SK-N-SH (cell line): ENCODE data around the gene CFAP58. TPM values are rescaled to one million over a fixed set of nuclear protein-coding genes. Genes with fewer than 3 reads are reported as not detected.

Experiments used
- CTCF ChIA-PET: fragments of 300-600, 350-600 bp; formaldehyde crosslinking; extraction: SDS; loops from one replicate; lab custom pipeline; 2021; lab: Yijun Ruan, JAX
- POLR2A ChIA-PET: fragments of 350-600 bp; sonication (Branson Sonifier 250); formaldehyde crosslinking; extraction: SDS; loops from one replicate; lab custom pipeline; 2020; ENCODE audit warnings: antibody characterized with exemption, inconsistent platforms; lab: Yijun Ruan, JAX
- DNase-seq: peaks from one replicate; pipeline ENCODE4 v3.0.0; 2012
- H2AFZ ChIP-seq: fragments of 200-600 bp; sonication (generic); 2 replicates; pipeline ENCODE4 v1.8.1; 2016; ENCODE audit warnings: antibody characterized with exemption, mild to moderate bottlenecking, low read depth
- H3F3A ChIP-seq: fragments of 200-600 bp; sonication (generic); replicated peaks from 2 replicates; pipeline ENCODE3; 2016; ENCODE audit warnings: antibody characterized with exemption, mild to moderate bottlenecking; ENCODE audit not compliant: insufficient read depth
- H3K27ac ChIP-seq, 2 experiments: fragments of 200-500 bp in 1 of 2; fragments of 200-600 bp in 1 of 2; sonication (Bioruptor generic) in 1 of 2; sonication (generic), shearing (Covaris generic) in 1 of 2; 2 replicates each; pipeline versions ENCODE4 v1.5.1 to v1.6.1; 2014 to 2016; ENCODE audit warnings: low read depth in 2 of 2, inconsistent platforms in 1 of 2, low read length in 1 of 2, mild to moderate bottlenecking in 1 of 2, mixed read lengths in 1 of 2
- H3K27me3 ChIP-seq: fragments of 200-600 bp; sonication (generic), shearing (Covaris generic); 2 replicates; pipeline ENCODE4 v1.6.1; 2016; ENCODE audit warnings: mixed run types; ENCODE audit not compliant: insufficient read depth
- H3K36me3 ChIP-seq, 2 experiments: fragments of 200-500 bp in 1 of 2; fragments of 200-600 bp in 1 of 2; sonication (Bioruptor generic) in 1 of 2; sonication (generic) in 1 of 2; replicated peaks in 1 of 2; 2 replicates each; pipeline versions ENCODE3 to v1.5.1; 2014 to 2016; ENCODE audit warnings: low read length in 1 of 2, mild to moderate bottlenecking in 1 of 2; ENCODE audit not compliant: insufficient read depth in 2 of 2, control insufficient read depth in 1 of 2
- H3K4me1 ChIP-seq, 2 experiments: fragments of 200-500 bp in 1 of 2; fragments of 200-600 bp in 1 of 2; sonication (Bioruptor generic) in 1 of 2; sonication (generic), shearing (Covaris generic) in 1 of 2; 2 replicates each; pipeline versions ENCODE4 v1.5.1 to v1.6.1; 2014 to 2016; ENCODE audit warnings: low read depth in 1 of 2, low read length in 1 of 2, mixed run types in 1 of 2; ENCODE audit not compliant: insufficient read depth in 2 of 2, control insufficient read depth in 1 of 2
- H3K4me2 ChIP-seq: fragments of 200-600 bp; sonication (generic), shearing (Covaris generic); 2 replicates; pipeline ENCODE4 v1.6.1; 2017; ENCODE audit warnings: mixed run types
- H3K4me3 ChIP-seq, 2 experiments: fragments of 200-500 bp in 1 of 2; fragments of 200-600 bp in 1 of 2; sonication (Bioruptor generic) in 1 of 2; sonication (generic), shearing (Covaris generic) in 1 of 2; 2 replicates each; pipeline versions ENCODE4 v1.5.1 to v1.8.1; 2014 to 2016; ENCODE audit warnings: low read depth in 2 of 2, inconsistent platforms in 1 of 2, low read length in 1 of 2, mild to moderate bottlenecking in 1 of 2, mixed read lengths in 1 of 2, moderate library complexity in 1 of 2
- H3K79me2 ChIP-seq: fragments of 200-600 bp; sonication (generic); 2 replicates; pipeline ENCODE4 v1.8.1; 2017; ENCODE audit warnings: mild to moderate bottlenecking; ENCODE audit not compliant: insufficient read depth
- H3K9ac ChIP-seq: fragments of 200-600 bp; sonication (generic); 2 replicates; pipeline ENCODE4 v1.6.1; 2017; ENCODE audit warnings: mixed run types
- H3K9me2 ChIP-seq: fragments of 200-600 bp; sonication (generic); 2 replicates; pipeline ENCODE4 v1.6.1; 2017; ENCODE audit warnings: mixed run types
- H3K9me3 ChIP-seq: fragments of 200-600 bp; sonication (generic); 2 replicates; pipeline ENCODE4 v1.6.1; 2017; ENCODE audit warnings: mixed run types, mild to moderate bottlenecking, moderate library complexity
- H4K20me1 ChIP-seq: fragments of 200-600 bp; sonication (generic); 2 replicates; pipeline ENCODE4 v1.6.1; 2017; ENCODE audit warnings: mild to moderate bottlenecking, mixed run types; ENCODE audit not compliant: insufficient read depth
- CHD2 ChIP-seq: fragments of 150-350 bp; IDR thresholded peaks from 2 replicates; pipeline ENCODE4 v1.6.1; 2018; ENCODE audit warnings: low read length; ENCODE audit not compliant: partially characterized antibody
- CTCF ChIP-seq: fragments of 200-600 bp; sonication (generic); IDR thresholded peaks from 2 replicates; pipeline ENCODE4 v1.6.1; 2017; ENCODE audit warnings: antibody characterized with exemption, mild to moderate bottlenecking, moderate library complexity
- EP300 ChIP-seq, 2 experiments: IDR thresholded peaks; 2 replicates each; pipeline versions ENCODE4 v1.4.0 to v1.6.1; 2012; ENCODE audit warnings: borderline replicate concordance in 1 of 2, low read depth in 1 of 2, low read length in 1 of 2
- EZH2phosphoT487 ChIP-seq: fragments of 200-600 bp; sonication (generic); IDR thresholded peaks from 2 replicates; pipeline ENCODE4 v1.6.1; 2017; ENCODE audit warnings: low read depth, mixed run types, mild to moderate bottlenecking, antibody characterized with exemption, moderate library complexity, borderline replicate concordance
- FOSL2 ChIP-seq: IDR thresholded peaks from 2 replicates; pipeline ENCODE4 v1.4.0; 2012; ENCODE audit warnings: low read depth, mild to moderate bottlenecking, moderate library complexity, borderline replicate concordance
- FOXJ3 ChIP-seq: sonication (generic); formaldehyde crosslinking; IDR thresholded peaks from 2 replicates; pipeline ENCODE4 v1.5.1; 2020; ENCODE audit warnings: mild to moderate bottlenecking, missing genetic modification reagents
- FOXM1 ChIP-seq: IDR thresholded peaks from 2 replicates; pipeline ENCODE4 v1.4.0; 2012; ENCODE audit warnings: low read depth, mild to moderate bottlenecking
- IRF3 ChIP-seq: fragments of 150-350 bp; IDR thresholded peaks from 2 replicates; pipeline ENCODE4 v1.6.1; 2016; ENCODE audit warnings: mild to moderate bottlenecking, low read depth, low read length
- JUND ChIP-seq: IDR thresholded peaks from 2 replicates; pipeline ENCODE4 v1.4.0; 2012
- MEF2A ChIP-seq: IDR thresholded peaks from 2 replicates; pipeline ENCODE4 v1.4.0; 2012; ENCODE audit warnings: low read depth, borderline replicate concordance
- MXI1 ChIP-seq: IDR thresholded peaks from 2 replicates; pipeline ENCODE4 v1.6.1; 2012; ENCODE audit warnings: mild to moderate bottlenecking, low read depth, low read length, improper control_type of control experiment
- NFIC ChIP-seq: IDR thresholded peaks from 2 replicates; pipeline ENCODE4 v1.4.0; 2012; ENCODE audit warnings: borderline replicate concordance
- RAD21 ChIP-seq: IDR thresholded peaks from 2 replicates; pipeline ENCODE4 v1.6.1; 2012; ENCODE audit warnings: mild to moderate bottlenecking, low read length
- RCOR1 ChIP-seq: fragments of 150-350 bp; IDR thresholded peaks from 2 replicates; pipeline ENCODE4 v1.6.1; 2017; ENCODE audit warnings: antibody characterized with exemption, low read length
- TCF12 ChIP-seq: IDR thresholded peaks from 2 replicates; pipeline ENCODE4 v1.4.0; 2012
- TEAD4 ChIP-seq: IDR thresholded peaks from 2 replicates; pipeline ENCODE4 v1.4.0; 2012; ENCODE audit warnings: mild to moderate bottlenecking, borderline replicate concordance; ENCODE audit not compliant: insufficient read depth
- YY1 ChIP-seq: IDR thresholded peaks from 2 replicates; pipeline ENCODE4 v1.4.0; 2012; ENCODE audit warnings: low read depth, mild to moderate bottlenecking
- ZBTB33 ChIP-seq: IDR thresholded peaks from 2 replicates; pipeline ENCODE4 v1.4.0; 2012; ENCODE audit warnings: low read depth, borderline replicate concordance
- WGBS: methylation state at CpG from one replicate; pipeline ENCODE4 v1.1.6; 2017; ENCODE audit warnings: low lambda C conversion rate; 5-methylcytosine and 5-hydroxymethylcytosine counted together
- polyA plus RNA-seq, 3 experiments: library from polyadenylated mRNA; depleted of rRNA; stranded (reverse); fragments of >200 nt; gene quantifications; 2 replicates each; pipeline ENCODE4 v1.2.3, GENCODE V29; 2012

Gene CFAP58
- polyA plus RNA-seq, 1 of the 3 experiments (the other 2 are of a cell fraction), result 0.38 TPM

DNA sequence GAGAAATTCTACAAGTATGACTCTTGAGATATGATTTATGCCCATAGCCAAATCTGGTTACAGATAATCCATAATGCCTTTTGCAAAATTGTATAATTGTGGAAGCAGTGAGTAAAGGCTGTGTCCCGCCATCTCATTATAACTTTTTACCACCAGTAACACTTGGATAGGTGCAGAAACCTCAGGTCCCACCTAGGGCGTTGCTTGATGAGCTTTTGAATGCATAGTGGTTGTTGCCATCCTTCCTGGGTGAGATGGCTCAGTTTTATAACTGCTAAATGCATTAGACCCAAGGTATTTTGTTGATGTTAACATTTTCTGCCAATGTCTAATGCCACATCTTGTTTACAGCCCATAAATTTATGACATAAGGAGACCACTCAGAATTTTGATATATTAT, 42.9 kb downstream of the CFAP58 start:
- Histone ChIP-seq H3K36me3 (no peaks in the 10 kb centered on the region), H3K9me3 (no peaks in the 10 kb centered on the region), H3K4me1 (no peaks in the 10 kb centered on the region; a peak in 2 of 4 replicates), H4K20me1 (no peaks in the 10 kb centered on the region), H3F3A (no peaks in the 10 kb centered on the region), H3K4me2 (no peak overlapping the region), H3K27ac (no peak overlapping the region), H3K27me3 (no peaks in the 10 kb centered on the region), H3K79me2 (no peaks in the 10 kb centered on the region), H2AFZ (no peak overlapping the region), H3K4me3 (no peak overlapping the region), H3K9ac (no peak overlapping the region), H3K9me2 (no peaks in the 10 kb centered on the region)
- CTCF ChIA-PET, result interaction anchor here (0.6 to 5.7 kb wide), 4 partner anchors 9 to 299 kb away, joined by 3 to 38 read pairs (median 4); no protein-coding TSS in a partner anchor
- POLR2A ChIA-PET, result no interaction called here
- DNase-seq, result no peak
- whole genome bisulfite sequencing, result 30% methylated on average over 2 of the region's 2 CpGs
- no peak for TF ChIP-seq CTCF
- TF ChIP-seq ZBTB33, result no peak
- no peak for TF ChIP-seq TCF12
- no peak for TF ChIP-seq RAD21
- TF ChIP-seq YY1, result no peak
- no peak for TF ChIP-seq MXI1
- TF ChIP-seq JUND, result no peak
- TF ChIP-seq FOXM1, result no peak
- no peak for TF ChIP-seq FOXJ3
- TF ChIP-seq EZH2phosphoT487, result no peak
- TF ChIP-seq IRF3, result no peak
- no peak for TF ChIP-seq TEAD4
- no peak for TF ChIP-seq NFIC
- TF ChIP-seq RCOR1, result no peak

- H2AFZ ChIP-seq, result no peak overlapping the region
- no peaks in the 10 kb centered on the region; a peak in 1 of 4 replicates for H3K4me1 ChIP-seq
- no peaks in the 10 kb centered on the region for H3K9me3 ChIP-seq
- H3K79me2 ChIP-seq, result no peaks in the 10 kb centered on the region
- peaks cover 6% of the 10 kb centered on the region for H3F3A ChIP-seq
- H4K20me1 ChIP-seq, result no peaks in the 10 kb centered on the region
- no peaks in the 10 kb centered on the region for H3K9me2 ChIP-seq
- H3K27me3 ChIP-seq, result no peaks in the 10 kb centered on the region
- WGBS, result 64% methylated on average over 8 of the region's 8 CpGs
- TF ChIP-seq NFIC (no peak), MEF2A (no peak), CHD2 (no peak), EP300 (IDR thresholded peaks at IDR 0.05; ENCODE audit: borderline replicate concordance in 1 of 2, low read depth in 1 of 2, low read length in 1 of 2) (no peak), FOSL2 (no peak), RAD21 (no peak), FOXJ3 (no peak)
- H3K4me3 ChIP-seq, result no peak overlapping the region
- no peak overlapping the region for H3K27ac ChIP-seq
- DNase-seq, result no peak
- H3K9ac ChIP-seq, result no peak overlapping the region
- H3K4me2 ChIP-seq, result no peak overlapping the region
- CTCF ChIA-PET, result interaction anchor here (1.5 to 6.3 kb wide), 4 partner anchors 177 to 239 kb away, joined by 4 to 111 read pairs (median 10); no protein-coding TSS in a partner anchor
- no peaks in the 10 kb centered on the region for H3K36me3 ChIP-seq
- POLR2A ChIA-PET, result no interaction called here
Measured at GRCh38 chr10:104403636-104404035, 50.0 kb downstream of the CFAP58 start.
